A549 (cell line): ENCODE measurements around the gene SLC25A13. TPM values are rescaled to one million over a fixed set of nuclear protein-coding genes. Genes with fewer than 3 reads are reported as not detected.

ENCODE experiments used
- ATAC-seq, 2 experiments: fragments of 200-7000 bp in 1 of 2; fragments of >200 bp in 1 of 2; cut with Nextera tagmentation in 1 of 2; cut with Tn5 transposase in 1 of 2; 3 replicates each; pipeline versions ENCODE4 v1.8.0 to v1.9.1; 2018 to 2020; ENCODE audit warnings: mild to moderate bottlenecking in 1 of 2, moderate library complexity in 1 of 2
- CTCF ChIA-PET: fragments of 300-600 bp; sonication (Branson Sonifier 250); formaldehyde crosslinking; extraction: SDS; loops from one replicate; lab custom pipeline; 2021; ENCODE audit warnings: antibody characterized with exemption, inconsistent platforms; lab: Yijun Ruan, JAX
- POLR2A ChIA-PET: fragments of 350-600 bp; formaldehyde crosslinking; extraction: SDS; loops from one replicate; lab custom pipeline; 2021; ENCODE audit warnings: antibody characterized with exemption, inconsistent platforms; lab: Yijun Ruan, JAX
- DNase-seq, 2 experiments: peaks; one replicate each; pipeline versions ENCODE4 v3.0.0 to v3.0.0-alpha.2; 2011 to 2016; ENCODE audit warnings: low read depth in 1 of 2, low spot score in 1 of 2
- FAIRE-seq: peaks from 2 replicates; lab custom pipeline; 2011; peaks lifted over from hg19 to GRCh38; lab: Jason Lieb, UNC
- H3K27ac ChIP-seq, 2 experiments: fragments of >200 bp; sonication (Bioruptor Twin); formaldehyde crosslinking; 3 replicates each; pipeline ENCODE4 v1.5.1; 2016 to 2017
- H3K4me1 ChIP-seq: fragments of >200 bp; sonication (Bioruptor Twin); formaldehyde crosslinking; 3 replicates; pipeline ENCODE4 v1.6.1; 2016
- H3K4me2 ChIP-seq: fragments of >200 bp; sonication (Bioruptor Twin); formaldehyde crosslinking; 3 replicates; pipeline ENCODE4 v1.6.1; 2016
- H3K4me3 ChIP-seq: fragments of >200 bp; sonication (Bioruptor Twin); formaldehyde crosslinking; 3 replicates; pipeline ENCODE4 v1.5.1; 2016
- H3K9me3 ChIP-seq: fragments of >200 bp; sonication (Bioruptor Twin); formaldehyde crosslinking; 3 replicates; pipeline ENCODE4 v1.6.1; 2016
- BHLHE40 ChIP-seq: IDR thresholded peaks from 2 replicates; pipeline ENCODE4 v1.6.1; 2012; ENCODE audit warnings: low read depth, low read length, inconsistent platforms
- CBX2 ChIP-seq: fragments of 200-600 bp; sonication (generic); IDR thresholded peaks from 2 replicates; pipeline ENCODE4 v1.6.1; 2016; ENCODE audit warnings: low read depth, mild to moderate bottlenecking, borderline replicate concordance
- CBX8 ChIP-seq: fragments of 200-600 bp; sonication (generic); IDR thresholded peaks from 2 replicates; pipeline ENCODE4 v1.6.1; 2016
- CEBPB ChIP-seq, 2 experiments: fragments of >200 bp in 1 of 2; sonication (Bioruptor Twin) in 1 of 2; formaldehyde crosslinking in 1 of 2; IDR thresholded peaks; 2 replicates each; pipeline ENCODE4 v1.6.1; 2012 to 2016
- EP300 ChIP-seq, 2 experiments: fragments of >200 bp; sonication (Bioruptor Twin); formaldehyde crosslinking; IDR thresholded peaks; 2 replicates in 1 of 2; 3 replicates in 1 of 2; pipeline ENCODE4 v1.6.1; 2016 to 2017
- ESRRA ChIP-seq: fragments of 150-350 bp; IDR thresholded peaks from 2 replicates; pipeline ENCODE4 v1.6.1; 2014; ENCODE audit warnings: mild to moderate bottlenecking, low read length, borderline replicate concordance
- FOSB ChIP-seq: fragments of 250-450 bp; sonication (Bioruptor Pico); IDR thresholded peaks from 2 replicates; pipeline ENCODE4 v1.5.0; 2020; ENCODE audit warnings: mild to moderate bottlenecking, moderate library complexity
- FOXS1 ChIP-seq: fragments of 250-450 bp; sonication (Bioruptor Pico); IDR thresholded peaks from 2 replicates; pipeline ENCODE4 v1.5.0; 2020; ENCODE audit warnings: mild to moderate bottlenecking, moderate library complexity
- HEYL ChIP-seq: fragments of 250-450 bp; sonication (Bioruptor Pico); IDR thresholded peaks from 2 replicates; pipeline ENCODE4 v1.8.0; 2021; ENCODE audit warnings: mild to moderate bottlenecking, moderate library complexity
- HOXA7 ChIP-seq: fragments of 250-450 bp; sonication (Bioruptor Pico); IDR thresholded peaks from 2 replicates; pipeline ENCODE4 v1.5.0; 2020; ENCODE audit warnings: mild to moderate bottlenecking, moderate library complexity
- KDM5A ChIP-seq: fragments of 200-600 bp; sonication (generic); IDR thresholded peaks from 2 replicates; pipeline ENCODE4 v1.6.1; 2016; ENCODE audit warnings: antibody characterized with exemption, mild to moderate bottlenecking
- MAFK ChIP-seq: fragments of 450-650 bp; IDR thresholded peaks from 2 replicates; pipeline ENCODE4 v1.6.1; 2014; ENCODE audit not compliant: partially characterized antibody
- NFE2L2 ChIP-seq: fragments of 150-350 bp; conservative IDR thresholded peaks from 2 replicates; pipeline ENCODE4 v1.6.1; 2014; ENCODE audit warnings: low read length
- NR3C1 ChIP-seq: fragments of >200 bp; sonication (Bioruptor Twin); formaldehyde crosslinking; IDR thresholded peaks from 3 replicates; pipeline ENCODE4 v1.6.1; 2017
- POLR2A ChIP-seq: IDR thresholded peaks from 2 replicates; pipeline ENCODE4 v1.6.1; 2012; ENCODE audit warnings: mild to moderate bottlenecking, low read length
- POLR2AphosphoS2 ChIP-seq: conservative IDR thresholded peaks from 2 replicates; pipeline ENCODE4 v1.6.1; 2012; ENCODE audit warnings: low read length, improper control_type of control experiment, inconsistent platforms
- RARB ChIP-seq: fragments of 250-450 bp; sonication (Bioruptor Pico); IDR thresholded peaks from 2 replicates; pipeline ENCODE4 v1.8.0; 2021; ENCODE audit warnings: mild to moderate bottlenecking, moderate library complexity
- RFX5 ChIP-seq: fragments of 450-650 bp; IDR thresholded peaks from 2 replicates; pipeline ENCODE4 v1.7.1; 2014; ENCODE audit warnings: antibody characterized with exemption, mild to moderate bottlenecking, moderate library complexity
- SMC3 ChIP-seq: fragments of >200 bp; sonication (Bioruptor Twin); formaldehyde crosslinking; IDR thresholded peaks from 3 replicates; pipeline ENCODE4 v1.6.1; 2018; ENCODE audit warnings: inconsistent platforms
- TFCP2L1 ChIP-seq: fragments of 250-450 bp; sonication (Bioruptor Pico); IDR thresholded peaks from 2 replicates; pipeline ENCODE4 v1.5.0; 2021; ENCODE audit warnings: mild to moderate bottlenecking
- ZFP36 ChIP-seq: fragments of 450-650 bp; IDR thresholded peaks from 2 replicates; pipeline ENCODE4 v1.6.1; 2014; ENCODE audit warnings: borderline replicate concordance; ENCODE audit not compliant: partially characterized antibody
- ZNF302 ChIP-seq: fragments of 250-450 bp; sonication (Bioruptor Pico); IDR thresholded peaks from 2 replicates; pipeline ENCODE4 v1.9.0; 2021; ENCODE audit warnings: inconsistent platforms, mild to moderate bottlenecking, moderate library complexity
- WGBS: methylation state at CpG from one replicate; pipeline ENCODE4 v1.1.6; 2017; ENCODE audit errors: missing lambda C conversion rate; 5-methylcytosine and 5-hydroxymethylcytosine counted together
- polyA plus RNA-seq, 4 experiments: library from polyadenylated mRNA; depleted of rRNA in 3 of 4; stranded (reverse); fragments of >200 nt; fragmentation: RNase III in 1 of 4; extraction: RNeasy Plus Mini Kit Qiagen cat#74134 plus additional on column Dnase treatment in 1 of 4; gene quantifications; 2 replicates in 3 of 4; 3 replicates in 1 of 4; pipeline ENCODE4 v1.2.3, GENCODE V29; 2011 to 2017
- TF ChIP-seq, protein P1 (sequence below): IDR thresholded peaks from 2 replicates; pipeline ENCODE4 v1.6.1; 2012
- TF ChIP-seq, protein P2 (sequence below): fragments of >200 bp; sonication (Bioruptor Twin); formaldehyde crosslinking; IDR thresholded peaks from 3 replicates; pipeline ENCODE4 v1.5.1; 2016
- TF ChIP-seq, protein P3 (sequence below): fragments of 250-450 bp; sonication (Bioruptor Pico); IDR thresholded peaks from 2 replicates; pipeline ENCODE4 v1.5.0; 2020; ENCODE audit warnings: low read depth, mild to moderate bottlenecking, moderate library complexity
- TF ChIP-seq, protein P4 (sequence below): fragments of 450-650 bp; IDR thresholded peaks from 2 replicates; pipeline ENCODE4 v1.6.1; 2014; ENCODE audit warnings: antibody characterized with exemption

The SLC25A13 gene
- polyA plus RNA-seq, 2 of the 4 experiments (the other 2 are of a cell fraction): 32.7 to 51.0 TPM

DNA sequence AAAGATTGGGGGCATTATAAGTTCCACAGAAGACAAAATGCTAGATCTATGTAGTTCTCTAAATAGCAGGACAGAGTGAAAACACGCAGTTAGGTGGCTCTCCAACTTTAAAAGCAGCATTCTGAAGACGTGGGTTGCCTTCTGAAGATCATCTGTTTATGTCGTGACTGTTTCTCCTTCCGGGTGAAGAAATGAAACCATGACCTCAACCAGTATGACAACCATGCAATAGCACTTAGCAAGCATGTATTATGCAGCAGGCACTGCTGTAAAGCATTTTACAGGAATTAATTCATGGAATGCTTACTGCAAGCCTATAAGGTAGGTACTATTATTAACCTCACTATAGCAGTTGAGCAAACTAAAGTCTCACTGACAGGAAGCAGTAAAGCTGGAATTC, 125.2 kb downstream of the SLC25A13 start (continued):
- no peak for TF ChIP-seq HOXA7 (CRISPR knock-in tag)
- TF ChIP-seq, protein P1, sequence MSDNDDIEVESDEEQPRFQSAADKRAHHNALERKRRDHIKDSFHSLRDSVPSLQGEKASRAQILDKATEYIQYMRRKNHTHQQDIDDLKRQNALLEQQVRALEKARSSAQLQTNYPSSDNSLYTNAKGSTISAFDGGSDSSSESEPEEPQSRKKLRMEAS: no peak
- TF ChIP-seq CBX8: no peak

DNA sequence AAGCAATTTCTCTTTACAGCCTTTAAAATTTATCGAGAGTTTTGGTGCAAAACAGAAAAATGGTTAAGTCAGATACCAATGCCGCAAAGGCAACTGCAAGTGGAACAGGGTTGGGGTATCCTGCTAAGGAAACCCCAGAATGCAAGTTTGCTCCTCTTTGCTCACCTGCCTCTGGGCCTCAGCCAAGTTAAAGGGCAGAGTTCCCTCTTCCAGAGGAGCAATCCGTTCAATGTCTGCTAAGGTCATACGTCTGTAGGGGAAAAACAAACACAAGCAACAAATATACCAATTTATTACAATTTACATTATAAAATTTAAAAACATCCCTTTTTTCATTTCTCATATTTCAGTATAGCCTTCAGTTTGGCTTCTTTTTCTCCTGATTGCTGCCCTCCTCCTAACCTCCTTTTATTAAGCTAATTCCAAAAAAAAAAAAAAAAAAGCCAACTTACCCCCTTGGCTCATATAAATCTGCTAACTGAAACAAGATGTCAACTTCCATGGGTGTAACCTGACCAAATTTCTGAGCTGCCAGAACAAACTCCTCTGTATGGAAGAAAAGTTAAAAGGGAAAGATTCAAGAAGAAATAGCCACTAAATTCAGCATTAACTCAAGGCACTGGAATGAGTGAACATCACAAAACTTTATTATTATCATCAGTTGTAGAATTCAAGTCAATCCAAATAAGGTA, 132.6 kb downstream of the SLC25A13 start:
- WGBS: 65% methylated on average over 4 of the region's 4 CpGs
- no peak for TF ChIP-seq POLR2A
- no peak for TF ChIP-seq HOXA7 (CRISPR knock-in tag)
- no peak for TF ChIP-seq FOSB (CRISPR knock-in tag)
- no peak for TF ChIP-seq CEBPB (IDR thresholded peaks at IDR 0.05)
- TF ChIP-seq, protein P1: no peak
- TF ChIP-seq ESRRA: no peak
- TF ChIP-seq, protein P2, sequence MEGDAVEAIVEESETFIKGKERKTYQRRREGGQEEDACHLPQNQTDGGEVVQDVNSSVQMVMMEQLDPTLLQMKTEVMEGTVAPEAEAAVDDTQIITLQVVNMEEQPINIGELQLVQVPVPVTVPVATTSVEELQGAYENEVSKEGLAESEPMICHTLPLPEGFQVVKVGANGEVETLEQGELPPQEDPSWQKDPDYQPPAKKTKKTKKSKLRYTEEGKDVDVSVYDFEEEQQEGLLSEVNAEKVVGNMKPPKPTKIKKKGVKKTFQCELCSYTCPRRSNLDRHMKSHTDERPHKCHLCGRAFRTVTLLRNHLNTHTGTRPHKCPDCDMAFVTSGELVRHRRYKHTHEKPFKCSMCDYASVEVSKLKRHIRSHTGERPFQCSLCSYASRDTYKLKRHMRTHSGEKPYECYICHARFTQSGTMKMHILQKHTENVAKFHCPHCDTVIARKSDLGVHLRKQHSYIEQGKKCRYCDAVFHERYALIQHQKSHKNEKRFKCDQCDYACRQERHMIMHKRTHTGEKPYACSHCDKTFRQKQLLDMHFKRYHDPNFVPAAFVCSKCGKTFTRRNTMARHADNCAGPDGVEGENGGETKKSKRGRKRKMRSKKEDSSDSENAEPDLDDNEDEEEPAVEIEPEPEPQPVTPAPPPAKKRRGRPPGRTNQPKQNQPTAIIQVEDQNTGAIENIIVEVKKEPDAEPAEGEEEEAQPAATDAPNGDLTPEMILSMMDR: no peak
- no peak for TF ChIP-seq CBX2
- no peak for TF ChIP-seq ZFP36
- no peak for TF ChIP-seq KDM5A
- no peak for TF ChIP-seq NFE2L2
- no peak for TF ChIP-seq RFX5
- Histone ChIP-seq H3K9me3 (no peaks in the 10 kb centered on the region), H3K4me3 (no peak overlapping the region), H3K27ac (no peak overlapping the region), H3K4me1 (no peaks in the 10 kb centered on the region), H3K4me2 (no peak overlapping the region)
- no peak for ATAC-seq
- no peak for DNase-seq
- no peak for FAIRE-seq
- ChIA-PET POLR2A (no interaction called here), CTCF (interaction anchor here (0.6 kb wide), 1 partner anchor 678 kb away, joined by 3 read pairs; no protein-coding TSS in a partner anchor)

DNA sequence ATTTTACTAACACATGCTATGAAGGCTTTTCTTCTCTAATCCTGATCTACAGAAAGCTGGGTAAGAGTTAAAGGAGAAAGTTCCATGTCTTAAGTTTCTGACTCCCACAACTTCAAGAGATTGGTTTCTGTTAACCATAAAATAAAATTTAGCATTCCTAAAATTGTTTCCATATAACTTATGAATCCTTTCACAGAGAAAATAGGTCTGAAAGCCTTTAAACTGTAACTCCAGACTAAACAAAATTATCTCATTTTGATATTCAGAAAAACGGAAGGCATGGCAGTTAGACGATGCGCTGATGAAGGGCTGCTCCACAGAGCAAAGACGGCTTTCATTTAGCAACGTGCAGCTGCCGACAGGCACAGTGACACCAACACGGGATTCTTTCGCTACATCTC, 133.3 kb downstream of the SLC25A13 start:
- H3K27ac ChIP-seq: no peak overlapping the region
- 93% methylated on average over 8 of the region's 8 CpGs for WGBS
- no peaks in the 10 kb centered on the region for H3K9me3 ChIP-seq
- H3K4me2 ChIP-seq: no peak overlapping the region
- DNase-seq (no peak), FAIRE-seq (no peak)
- TF ChIP-seq SMC3 (no peak), KDM5A (no peak), HEYL (CRISPR knock-in tag) (no peak), NR3C1 (no peak), FOXS1 (CRISPR knock-in tag) (no peak), EP300 (IDR thresholded peaks at IDR 0.05) (no peak)
- TF ChIP-seq, protein P3, sequence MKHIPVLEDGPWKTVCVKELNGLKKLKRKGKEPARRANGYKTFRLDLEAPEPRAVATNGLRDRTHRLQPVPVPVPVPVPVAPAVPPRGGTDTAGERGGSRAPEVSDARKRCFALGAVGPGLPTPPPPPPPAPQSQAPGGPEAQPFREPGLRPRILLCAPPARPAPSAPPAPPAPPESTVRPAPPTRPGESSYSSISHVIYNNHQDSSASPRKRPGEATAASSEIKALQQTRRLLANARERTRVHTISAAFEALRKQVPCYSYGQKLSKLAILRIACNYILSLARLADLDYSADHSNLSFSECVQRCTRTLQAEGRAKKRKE (CRISPR knock-in tag): no peak
- TF ChIP-seq, all 56 proteins: peak for 0
- ChIA-PET CTCF (no interaction called here), POLR2A (no interaction called here)
- no peak for ATAC-seq
- Histone ChIP-seq H3K4me1 (no peaks in the 10 kb centered on the region), H3K4me3 (no peak overlapping the region)

DNA sequence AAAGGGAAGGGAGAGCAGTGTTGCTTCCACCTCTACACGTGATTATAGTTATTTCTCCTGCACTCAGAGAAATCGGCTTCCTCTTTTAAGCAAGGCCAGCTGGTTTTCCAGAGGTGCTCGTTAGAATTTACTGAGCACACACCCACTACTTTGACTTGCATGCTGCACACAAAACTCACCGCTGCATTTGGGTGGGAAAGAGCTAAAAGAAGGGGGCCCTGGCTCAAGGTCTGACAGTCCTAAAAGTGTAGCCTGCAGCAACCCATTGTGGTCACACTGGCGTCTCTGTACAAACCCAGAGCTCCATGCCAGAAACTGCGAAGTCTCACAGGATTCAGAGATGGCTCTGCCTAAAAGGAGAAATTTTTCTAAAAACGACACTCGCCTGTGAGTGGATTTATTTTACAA, 133.7 kb downstream of the SLC25A13 start:
- FAIRE-seq (no peak), ATAC-seq (no peak)
- no peak for TF ChIP-seq POLR2A
- no peak for TF ChIP-seq BHLHE40
- no peak for TF ChIP-seq EP300 (IDR thresholded peaks at IDR 0.05)
- TF ChIP-seq MAFK: no peak
- TF ChIP-seq, protein P3 (CRISPR knock-in tag): no peak
- TF ChIP-seq, protein P4, sequence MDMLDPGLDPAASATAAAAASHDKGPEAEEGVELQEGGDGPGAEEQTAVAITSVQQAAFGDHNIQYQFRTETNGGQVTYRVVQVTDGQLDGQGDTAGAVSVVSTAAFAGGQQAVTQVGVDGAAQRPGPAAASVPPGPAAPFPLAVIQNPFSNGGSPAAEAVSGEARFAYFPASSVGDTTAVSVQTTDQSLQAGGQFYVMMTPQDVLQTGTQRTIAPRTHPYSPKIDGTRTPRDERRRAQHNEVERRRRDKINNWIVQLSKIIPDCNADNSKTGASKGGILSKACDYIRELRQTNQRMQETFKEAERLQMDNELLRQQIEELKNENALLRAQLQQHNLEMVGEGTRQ: no peak
- no peak for TF ChIP-seq RARB (CRISPR knock-in tag)
- no peak for TF ChIP-seq FOSB (CRISPR knock-in tag)
- TF ChIP-seq POLR2AphosphoS2: no peak
- TF ChIP-seq RFX5: no peak
- no peak for TF ChIP-seq HOXA7 (CRISPR knock-in tag)
- TF ChIP-seq TFCP2L1: no peak
- no peak for TF ChIP-seq ZFP36
- no peak for TF ChIP-seq ZNF302 (CRISPR knock-in tag)
- no peak for TF ChIP-seq CEBPB (IDR thresholded peaks at IDR 0.05)
- no peak for TF ChIP-seq NR3C1

More for the DNA sequence above, 133.7 kb downstream of the SLC25A13 start:
- DNase-seq: no peak
- Histone ChIP-seq H3K4me2 (no peak overlapping the region), H3K27ac (no peak overlapping the region), H3K9me3 (no peaks in the 10 kb centered on the region), H3K4me1 (no peaks in the 10 kb centered on the region), H3K4me3 (no peak overlapping the region)
- 93% methylated on average over 8 of the region's 8 CpGs for WGBS
- CTCF ChIA-PET: interaction anchor here (0.6 kb wide), 1 partner anchor 13 kb away, joined by 3 read pairs; no protein-coding TSS in a partner anchor
- POLR2A ChIA-PET: no interaction called here
